NCI-H2196 (cell line): ENCODE data around the gene HAPLN2.
"Not testable (repeated sequence)": the region's sequence is repeated elsewhere in the genome, so short reads cannot be mapped to it uniquely, and the experiment has no call there.

Experiments
- DNase-seq: peaks from one replicate; lab custom pipeline; 2025; ENCODE audit not compliant: unreplicated experiment; lab: John Stamatoyannopoulos, UW

Gene HAPLN2

GRCh38 chr1:156618853-156619581 is at the start of gene HAPLN2:
TSS of gene HAPLN2 (plus strand) at chr1:156619415. CDS start at chr1:156623491, 4,076 bp downstream.
- DNase-seq = peak; percentile 42

- DNase-seq = no peak
Observed at GRCh38 chr1:156571261-156571852, 47.9 kb upstream of the HAPLN2 start.

- peak; percentile 91 for DNase-seq
Observed at GRCh38 chr1:156571919-156572662, 47.1 kb upstream of the HAPLN2 start, which contains the start of gene IQGAP3. TSS of gene IQGAP3 (minus strand) at chr1:156572565. CDS start at chr1:156572529, 36 bp downstream.

- no peak for DNase-seq
Observed at GRCh38 chr1:156572663-156573018, 46.6 kb upstream of the HAPLN2 start.

- DNase-seq = no peak
Observed at GRCh38 chr1:156574039-156574633, 45.1 kb upstream of the HAPLN2 start.

- peak; percentile 13 for DNase-seq
Observed at GRCh38 chr1:156577550-156577949, 41.7 kb upstream of the HAPLN2 start.

- no peak for DNase-seq
Observed at GRCh38 chr1:156578055-156578454, 41.2 kb upstream of the HAPLN2 start.

- no peak for DNase-seq
Observed at GRCh38 chr1:156579472-156579871, 39.7 kb upstream of the HAPLN2 start, which contains the start of gene TTC24. TSS of gene TTC24 (plus strand) at chr1:156579723. CDS start at chr1:156581365, 1,642 bp downstream.

GRCh38 chr1:156581661-156582387 is 37.4 kb upstream of the HAPLN2 start:
- DNase-seq = no peak

- no peak for DNase-seq
Observed at GRCh38 chr1:156582388-156583017, 36.7 kb upstream of the HAPLN2 start.

GRCh38 chr1:156583821-156584622 is 35.2 kb upstream of the HAPLN2 start:
- DNase-seq = peak; percentile 83

GRCh38 chr1:156584813-156585212 is 34.4 kb upstream of the HAPLN2 start:
- DNase-seq = no peak

- no peak for DNase-seq
Observed at GRCh38 chr1:156586323-156586722, 32.9 kb upstream of the HAPLN2 start.

GRCh38 chr1:156586892-156587477 is 32.2 kb upstream of the HAPLN2 start:
- DNase-seq = no peak

- not testable (repeated sequence) for DNase-seq
Observed at GRCh38 chr1:156587927-156588326, 31.3 kb upstream of the HAPLN2 start.

- no peak for DNase-seq
Observed at GRCh38 chr1:156589546-156589945, 29.7 kb upstream of the HAPLN2 start.

GRCh38 chr1:156590326-156591180 is 28.7 kb upstream of the HAPLN2 start:
- no peak for DNase-seq

- DNase-seq = no peak
Observed at GRCh38 chr1:156591181-156591431, 28.1 kb upstream of the HAPLN2 start.
